ENCODE measurements around the gene STXBP2. TPM values are rescaled to one million over a fixed set of nuclear protein-coding genes. Genes with fewer than 3 reads are reported as not detected.

STXBP2 gene
- total and polyA plus RNA-seq, 4 donors: 80.3 to 455 (median 195) TPM

DNA sequence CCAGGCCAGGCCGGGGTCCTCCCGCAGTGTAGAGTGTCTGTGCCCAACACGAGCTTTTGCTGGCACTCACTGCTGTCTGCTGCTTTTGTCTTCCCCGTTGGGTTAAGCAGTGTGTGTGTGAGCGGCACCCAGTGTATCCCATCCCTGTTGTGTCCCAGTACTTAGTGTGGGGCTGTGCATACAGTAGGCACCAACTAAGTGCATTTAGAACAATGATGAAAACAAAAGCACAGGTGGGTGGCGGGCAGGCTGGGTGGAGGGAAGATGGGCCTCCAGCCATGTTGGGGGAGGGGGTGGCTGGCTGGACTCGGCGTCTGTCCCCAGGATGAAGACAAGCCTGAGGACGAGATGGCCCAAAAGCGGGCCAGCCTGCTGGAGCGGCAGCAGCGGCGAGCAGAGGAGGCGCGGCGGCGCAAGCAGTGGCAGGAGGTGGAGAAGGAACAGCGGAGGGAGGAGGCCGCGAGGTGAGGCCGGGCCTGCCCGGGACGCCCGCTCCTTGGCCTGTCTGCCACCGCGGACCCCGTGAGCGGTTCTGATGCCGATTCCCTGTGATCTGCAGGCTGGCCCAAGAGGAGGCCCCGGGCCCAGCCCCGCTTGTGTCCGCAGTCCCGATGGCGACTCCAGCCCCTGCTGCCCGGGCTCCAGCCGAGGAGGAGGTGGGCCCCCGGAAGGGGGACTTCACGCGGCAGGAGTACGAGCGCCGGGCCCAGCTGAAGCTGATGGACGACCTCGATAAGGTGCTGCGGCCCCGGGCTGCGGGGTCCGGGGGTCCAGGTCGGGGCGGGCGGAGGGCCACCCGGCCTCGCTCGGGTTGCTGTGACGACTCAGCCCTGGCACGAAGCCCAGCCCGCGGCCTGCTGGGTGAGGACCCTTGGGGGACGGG lies 21.8 kb upstream of the STXBP2 start:
- no peak overlapping the region for H3K9ac ChIP-seq (ENCODE audit: insufficient read depth in 1 of 2, low read length in 2 of 2)
- TF ChIP-seq, protein P1, sequence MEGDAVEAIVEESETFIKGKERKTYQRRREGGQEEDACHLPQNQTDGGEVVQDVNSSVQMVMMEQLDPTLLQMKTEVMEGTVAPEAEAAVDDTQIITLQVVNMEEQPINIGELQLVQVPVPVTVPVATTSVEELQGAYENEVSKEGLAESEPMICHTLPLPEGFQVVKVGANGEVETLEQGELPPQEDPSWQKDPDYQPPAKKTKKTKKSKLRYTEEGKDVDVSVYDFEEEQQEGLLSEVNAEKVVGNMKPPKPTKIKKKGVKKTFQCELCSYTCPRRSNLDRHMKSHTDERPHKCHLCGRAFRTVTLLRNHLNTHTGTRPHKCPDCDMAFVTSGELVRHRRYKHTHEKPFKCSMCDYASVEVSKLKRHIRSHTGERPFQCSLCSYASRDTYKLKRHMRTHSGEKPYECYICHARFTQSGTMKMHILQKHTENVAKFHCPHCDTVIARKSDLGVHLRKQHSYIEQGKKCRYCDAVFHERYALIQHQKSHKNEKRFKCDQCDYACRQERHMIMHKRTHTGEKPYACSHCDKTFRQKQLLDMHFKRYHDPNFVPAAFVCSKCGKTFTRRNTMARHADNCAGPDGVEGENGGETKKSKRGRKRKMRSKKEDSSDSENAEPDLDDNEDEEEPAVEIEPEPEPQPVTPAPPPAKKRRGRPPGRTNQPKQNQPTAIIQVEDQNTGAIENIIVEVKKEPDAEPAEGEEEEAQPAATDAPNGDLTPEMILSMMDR (IDR thresholded peaks at IDR 0.05; ENCODE audit: control extremely low read depth, extremely low read depth): no peak
- peaks cover 0 to 44% (median 2%) of the 10 kb centered on the region in 4 donors for H3K36me3 ChIP-seq (ENCODE audit: control insufficient read depth in 4 of 4, insufficient read depth in 4 of 4, low read length in 4 of 4)
- peaks cover 0 to 10% (median 4%) of the 10 kb centered on the region in 5 donors for H3K4me1 ChIP-seq (ENCODE audit: control insufficient read depth in 5 of 5, insufficient read depth in 5 of 5, low read length in 5 of 5)
- no peaks in the 10 kb centered on the region for H3K9me3 ChIP-seq (ENCODE audit: control insufficient read depth in 4 of 4, insufficient read depth in 3 of 4, low read length in 3 of 4)
- ATAC-seq (ENCODE audit: insufficient read depth, low FRiP score) (no peak), DNase-seq (no peak)
- H3K27ac ChIP-seq (ENCODE audit: low read depth in 1 of 2, low read length in 1 of 2): no peak overlapping the region
- H3K27me3 ChIP-seq (ENCODE audit: control insufficient read depth in 3 of 3, insufficient read depth in 3 of 3, low read length in 2 of 3): no peaks in the 10 kb centered on the region
- no peak overlapping the region for H3K4me3 ChIP-seq
- WGBS, 2 donors: 81 to 86% methylated on average over 44 to 59 of the region's 59 CpGs

DNA sequence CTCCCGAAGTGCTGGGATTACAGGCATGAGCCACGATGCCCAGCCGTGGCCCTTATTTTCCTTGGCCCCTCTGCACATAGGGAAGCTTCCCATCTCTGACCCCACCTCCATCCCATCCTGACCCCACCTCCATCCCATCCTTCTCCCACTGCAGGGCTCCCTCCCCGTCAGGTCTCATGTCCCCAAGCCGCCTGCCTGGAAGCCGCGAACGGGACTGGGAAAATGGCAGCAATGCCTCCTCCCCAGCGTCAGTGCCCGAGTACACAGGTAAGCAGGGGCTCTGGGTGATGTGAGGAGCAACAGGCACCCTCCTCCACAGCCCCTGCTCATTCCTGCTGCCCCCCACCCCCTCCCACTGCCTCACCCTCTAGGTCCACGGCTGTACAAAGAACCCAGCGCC lies 19.7 kb upstream of the STXBP2 start:
- WGBS, 2 donors: 92 to 95% methylated on average over 12 of the region's 12 CpGs
- Histone ChIP-seq H3K27ac (ENCODE audit: low read depth in 1 of 2, low read length in 1 of 2) (peak overlapping the region in 1 of 2 donors; percentile 82), H3K9ac (ENCODE audit: insufficient read depth in 1 of 2, low read length in 2 of 2) (no peak overlapping the region), H3K4me1 (ENCODE audit: control insufficient read depth in 5 of 5, insufficient read depth in 5 of 5, low read length in 5 of 5) (peaks cover 0 to 10% (median 4%) of the 10 kb centered on the region in 5 donors), H3K9me3 (ENCODE audit: control insufficient read depth in 4 of 4, insufficient read depth in 3 of 4, low read length in 3 of 4) (no peaks in the 10 kb centered on the region), H3K36me3 (ENCODE audit: control insufficient read depth in 4 of 4, insufficient read depth in 4 of 4, low read length in 4 of 4) (peaks cover 6 to 57% (median 14%) of the 10 kb centered on the region in 4 donors), H3K4me3 (no peak overlapping the region), H3K27me3 (ENCODE audit: control insufficient read depth in 3 of 3, insufficient read depth in 3 of 3, low read length in 2 of 3) (no peaks in the 10 kb centered on the region)
- TF ChIP-seq, protein P1 (IDR thresholded peaks at IDR 0.05; ENCODE audit: control extremely low read depth, extremely low read depth): no peak
- ATAC-seq (ENCODE audit: insufficient read depth, low FRiP score): no peak
- DNase-seq: no peak

DNA sequence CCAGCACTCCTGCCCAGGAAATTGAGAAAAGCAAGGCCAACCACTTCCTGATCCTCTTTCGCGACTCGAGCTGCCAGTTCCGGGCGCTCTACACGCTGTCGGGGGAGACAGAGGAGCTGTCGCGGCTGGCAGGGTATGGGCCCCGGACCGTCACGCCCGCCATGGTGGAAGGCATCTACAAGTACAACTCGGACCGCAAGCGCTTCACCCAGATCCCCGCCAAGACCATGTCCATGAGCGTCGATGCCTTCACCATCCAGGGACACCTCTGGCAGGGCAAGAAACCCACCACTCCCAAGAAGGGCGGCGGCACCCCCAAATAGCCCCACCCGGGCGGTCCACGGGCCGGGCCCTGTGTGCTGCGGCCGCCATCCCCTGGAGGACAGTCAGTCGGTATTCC lies 19.2 kb upstream of the STXBP2 start:
- DNase-seq (no peak), ATAC-seq (ENCODE audit: insufficient read depth, low FRiP score) (no peak)
- Histone ChIP-seq H3K36me3 (ENCODE audit: control insufficient read depth in 4 of 4, insufficient read depth in 4 of 4, low read length in 4 of 4) (peaks cover 6 to 60% (median 15%) of the 10 kb centered on the region in 4 donors), H3K27ac (ENCODE audit: low read depth in 1 of 2, low read length in 1 of 2) (peak overlapping the region in 1 of 2 donors; percentile 82), H3K9me3 (ENCODE audit: control insufficient read depth in 4 of 4, insufficient read depth in 3 of 4, low read length in 3 of 4) (no peaks in the 10 kb centered on the region), H3K9ac (ENCODE audit: insufficient read depth in 1 of 2, low read length in 2 of 2) (no peak overlapping the region), H3K27me3 (ENCODE audit: control insufficient read depth in 3 of 3, insufficient read depth in 3 of 3, low read length in 2 of 3) (no peaks in the 10 kb centered on the region), H3K4me3 (no peak overlapping the region), H3K4me1 (ENCODE audit: control insufficient read depth in 5 of 5, insufficient read depth in 5 of 5, low read length in 5 of 5) (peaks cover 0 to 10% (median 4%) of the 10 kb centered on the region in 5 donors)
- WGBS, 2 donors: 73 to 86% methylated on average over 28 of the region's 28 CpGs
- TF ChIP-seq, protein P1 (IDR thresholded peaks at IDR 0.05; ENCODE audit: control extremely low read depth, extremely low read depth): no peak
